Uterus (tissue), 2 donors: Measurements from ENCODE around the gene ZNF639.

Experiments
- POLR2A ChIP-seq, 2 donors: fragments of 450-650 bp; IDR thresholded peaks; one replicate each; pipeline ENCODE4 v1.6.1; 2016; ENCODE audit warnings: antibody characterized with exemption in 2 of 2, mild to moderate bottlenecking in 1 of 2, moderate library complexity in 1 of 2
- TF ChIP-seq, protein P1 (sequence below), 4 experiments: fragments of 200-600 bp in 2 of 4; fragments of 450-650 bp in 2 of 4; sonication (generic) in 2 of 4; IDR thresholded peaks; one replicate each; pipeline ENCODE4 v1.5.1; 2016 to 2019; ENCODE audit warnings: antibody characterized with exemption in 4 of 4, mild to moderate bottlenecking in 2 of 4, moderate library complexity in 1 of 4

DNA sequence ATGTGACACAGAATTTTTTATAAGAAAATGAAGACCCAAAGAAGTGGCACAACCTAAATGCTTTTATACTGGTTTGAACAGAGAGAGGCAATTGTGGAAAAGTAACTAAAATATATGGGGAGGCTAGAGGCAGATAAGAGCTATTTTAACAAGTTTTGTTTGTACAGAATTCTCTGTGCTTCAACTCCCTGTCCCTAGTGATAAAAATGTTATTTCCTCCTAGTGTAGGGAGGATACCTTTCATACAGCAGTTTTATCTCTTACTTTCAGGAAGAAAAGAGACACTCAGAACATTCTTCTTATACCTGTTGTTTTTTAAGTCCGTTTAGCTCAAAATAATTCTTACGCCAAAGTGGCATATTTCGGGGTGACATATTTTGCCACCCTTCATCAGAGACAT, 21.2 kb upstream of the ZNF639 start:
- TF ChIP-seq, protein P1, sequence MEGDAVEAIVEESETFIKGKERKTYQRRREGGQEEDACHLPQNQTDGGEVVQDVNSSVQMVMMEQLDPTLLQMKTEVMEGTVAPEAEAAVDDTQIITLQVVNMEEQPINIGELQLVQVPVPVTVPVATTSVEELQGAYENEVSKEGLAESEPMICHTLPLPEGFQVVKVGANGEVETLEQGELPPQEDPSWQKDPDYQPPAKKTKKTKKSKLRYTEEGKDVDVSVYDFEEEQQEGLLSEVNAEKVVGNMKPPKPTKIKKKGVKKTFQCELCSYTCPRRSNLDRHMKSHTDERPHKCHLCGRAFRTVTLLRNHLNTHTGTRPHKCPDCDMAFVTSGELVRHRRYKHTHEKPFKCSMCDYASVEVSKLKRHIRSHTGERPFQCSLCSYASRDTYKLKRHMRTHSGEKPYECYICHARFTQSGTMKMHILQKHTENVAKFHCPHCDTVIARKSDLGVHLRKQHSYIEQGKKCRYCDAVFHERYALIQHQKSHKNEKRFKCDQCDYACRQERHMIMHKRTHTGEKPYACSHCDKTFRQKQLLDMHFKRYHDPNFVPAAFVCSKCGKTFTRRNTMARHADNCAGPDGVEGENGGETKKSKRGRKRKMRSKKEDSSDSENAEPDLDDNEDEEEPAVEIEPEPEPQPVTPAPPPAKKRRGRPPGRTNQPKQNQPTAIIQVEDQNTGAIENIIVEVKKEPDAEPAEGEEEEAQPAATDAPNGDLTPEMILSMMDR (IDR thresholded peaks at IDR 0.05) = no peak
- TF ChIP-seq POLR2A (IDR thresholded peaks at IDR 0.05) = no peak
